ENCODE measurements around the gene C1QTNF5.

The C1QTNF5 gene

DNA sequence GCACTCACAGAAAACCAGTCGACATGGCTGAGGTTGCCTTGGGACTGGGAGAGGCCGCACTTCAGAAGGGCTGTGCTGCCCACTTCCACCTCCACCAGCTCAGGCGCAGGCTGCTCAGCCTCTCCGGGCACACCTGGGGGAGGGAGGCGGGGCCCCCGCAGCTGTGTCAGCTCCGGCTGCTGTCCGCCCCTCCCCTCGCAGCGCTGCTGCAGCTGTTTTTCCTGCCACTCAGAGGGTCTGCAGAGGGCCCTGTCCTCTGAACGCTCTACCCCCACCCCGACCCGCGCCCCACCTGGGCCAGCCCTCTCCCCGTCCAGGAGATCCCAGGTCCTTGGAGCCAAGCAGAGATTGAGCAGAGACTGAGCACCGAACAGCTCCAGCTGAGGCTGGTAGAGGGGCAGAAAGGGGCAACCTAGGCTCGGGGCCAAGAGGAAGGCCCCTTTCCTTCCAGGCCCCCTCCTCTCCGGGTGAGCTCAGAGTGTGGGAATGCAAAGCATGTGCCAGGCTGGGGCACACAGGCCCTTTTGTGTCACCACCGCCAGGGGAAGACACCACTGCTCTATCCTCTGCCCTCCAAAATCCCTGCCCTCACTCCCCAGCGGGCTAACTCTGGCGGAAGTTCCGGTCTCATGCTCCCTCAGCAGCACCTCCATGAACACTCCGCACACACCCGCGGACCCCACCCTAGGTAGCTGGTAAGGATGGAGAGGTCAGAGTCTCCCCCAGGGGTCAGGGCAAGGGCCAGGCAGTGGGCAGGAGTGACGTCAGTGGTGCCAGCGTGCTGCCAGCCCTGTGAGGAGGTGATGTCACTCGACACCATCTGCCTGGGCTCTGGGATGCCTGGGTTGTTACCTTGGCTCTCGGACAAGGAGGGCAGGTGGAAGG is 25.3 kb downstream of the C1QTNF5 start (continued):
- TF ChIP-seq, protein P1, sequence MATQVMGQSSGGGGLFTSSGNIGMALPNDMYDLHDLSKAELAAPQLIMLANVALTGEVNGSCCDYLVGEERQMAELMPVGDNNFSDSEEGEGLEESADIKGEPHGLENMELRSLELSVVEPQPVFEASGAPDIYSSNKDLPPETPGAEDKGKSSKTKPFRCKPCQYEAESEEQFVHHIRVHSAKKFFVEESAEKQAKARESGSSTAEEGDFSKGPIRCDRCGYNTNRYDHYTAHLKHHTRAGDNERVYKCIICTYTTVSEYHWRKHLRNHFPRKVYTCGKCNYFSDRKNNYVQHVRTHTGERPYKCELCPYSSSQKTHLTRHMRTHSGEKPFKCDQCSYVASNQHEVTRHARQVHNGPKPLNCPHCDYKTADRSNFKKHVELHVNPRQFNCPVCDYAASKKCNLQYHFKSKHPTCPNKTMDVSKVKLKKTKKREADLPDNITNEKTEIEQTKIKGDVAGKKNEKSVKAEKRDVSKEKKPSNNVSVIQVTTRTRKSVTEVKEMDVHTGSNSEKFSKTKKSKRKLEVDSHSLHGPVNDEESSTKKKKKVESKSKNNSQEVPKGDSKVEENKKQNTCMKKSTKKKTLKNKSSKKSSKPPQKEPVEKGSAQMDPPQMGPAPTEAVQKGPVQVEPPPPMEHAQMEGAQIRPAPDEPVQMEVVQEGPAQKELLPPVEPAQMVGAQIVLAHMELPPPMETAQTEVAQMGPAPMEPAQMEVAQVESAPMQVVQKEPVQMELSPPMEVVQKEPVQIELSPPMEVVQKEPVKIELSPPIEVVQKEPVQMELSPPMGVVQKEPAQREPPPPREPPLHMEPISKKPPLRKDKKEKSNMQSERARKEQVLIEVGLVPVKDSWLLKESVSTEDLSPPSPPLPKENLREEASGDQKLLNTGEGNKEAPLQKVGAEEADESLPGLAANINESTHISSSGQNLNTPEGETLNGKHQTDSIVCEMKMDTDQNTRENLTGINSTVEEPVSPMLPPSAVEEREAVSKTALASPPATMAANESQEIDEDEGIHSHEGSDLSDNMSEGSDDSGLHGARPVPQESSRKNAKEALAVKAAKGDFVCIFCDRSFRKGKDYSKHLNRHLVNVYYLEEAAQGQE (tag by site-specific recombination; IDR thresholded peaks at IDR 0.05), result no peak
- TF ChIP-seq ZIC2 (tag by site-specific recombination; IDR thresholded peaks at IDR 0.05), result 0 out of 2 replicates have a peak, but pooled peaks have one; percentile 17
- TF ChIP-seq, protein P2, sequence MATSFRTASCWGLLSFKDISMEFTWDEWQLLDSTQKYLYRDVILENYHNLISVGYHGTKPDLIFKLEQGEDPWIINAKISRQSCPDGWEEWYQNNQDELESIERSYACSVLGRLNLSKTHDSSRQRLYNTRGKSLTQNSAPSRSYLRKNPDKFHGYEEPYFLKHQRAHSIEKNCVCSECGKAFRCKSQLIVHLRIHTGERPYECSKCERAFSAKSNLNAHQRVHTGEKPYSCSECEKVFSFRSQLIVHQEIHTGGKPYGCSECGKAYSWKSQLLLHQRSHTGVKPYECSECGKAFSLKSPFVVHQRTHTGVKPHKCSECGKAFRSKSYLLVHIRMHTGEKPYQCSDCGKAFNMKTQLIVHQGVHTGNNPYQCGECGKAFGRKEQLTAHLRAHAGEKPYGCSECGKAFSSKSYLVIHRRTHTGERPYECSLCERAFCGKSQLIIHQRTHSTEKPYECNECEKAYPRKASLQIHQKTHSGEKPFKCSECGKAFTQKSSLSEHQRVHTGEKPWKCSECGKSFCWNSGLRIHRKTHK (tag by site-specific recombination; IDR thresholded peaks at IDR 0.05), result no peak
- TF ChIP-seq ZFHX2 (tag by site-specific recombination; conservative IDR thresholded peaks at IDR 0.05), result 0 out of 2 replicates have a peak, but pooled peaks have one; percentile 13
- TF ChIP-seq, protein P3, sequence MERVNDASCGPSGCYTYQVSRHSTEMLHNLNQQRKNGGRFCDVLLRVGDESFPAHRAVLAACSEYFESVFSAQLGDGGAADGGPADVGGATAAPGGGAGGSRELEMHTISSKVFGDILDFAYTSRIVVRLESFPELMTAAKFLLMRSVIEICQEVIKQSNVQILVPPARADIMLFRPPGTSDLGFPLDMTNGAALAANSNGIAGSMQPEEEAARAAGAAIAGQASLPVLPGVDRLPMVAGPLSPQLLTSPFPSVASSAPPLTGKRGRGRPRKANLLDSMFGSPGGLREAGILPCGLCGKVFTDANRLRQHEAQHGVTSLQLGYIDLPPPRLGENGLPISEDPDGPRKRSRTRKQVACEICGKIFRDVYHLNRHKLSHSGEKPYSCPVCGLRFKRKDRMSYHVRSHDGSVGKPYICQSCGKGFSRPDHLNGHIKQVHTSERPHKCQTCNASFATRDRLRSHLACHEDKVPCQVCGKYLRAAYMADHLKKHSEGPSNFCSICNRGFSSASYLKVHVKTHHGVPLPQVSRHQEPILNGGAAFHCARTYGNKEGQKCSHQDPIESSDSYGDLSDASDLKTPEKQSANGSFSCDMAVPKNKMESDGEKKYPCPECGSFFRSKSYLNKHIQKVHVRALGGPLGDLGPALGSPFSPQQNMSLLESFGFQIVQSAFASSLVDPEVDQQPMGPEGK (tag by site-specific recombination; IDR thresholded peaks at IDR 0.05), result 0 out of 2 replicates have a peak, but pooled peaks have one; percentile 14
- TF ChIP-seq ZNF837 (tag by site-specific recombination; IDR thresholded peaks at IDR 0.05), result no peak

DNA sequence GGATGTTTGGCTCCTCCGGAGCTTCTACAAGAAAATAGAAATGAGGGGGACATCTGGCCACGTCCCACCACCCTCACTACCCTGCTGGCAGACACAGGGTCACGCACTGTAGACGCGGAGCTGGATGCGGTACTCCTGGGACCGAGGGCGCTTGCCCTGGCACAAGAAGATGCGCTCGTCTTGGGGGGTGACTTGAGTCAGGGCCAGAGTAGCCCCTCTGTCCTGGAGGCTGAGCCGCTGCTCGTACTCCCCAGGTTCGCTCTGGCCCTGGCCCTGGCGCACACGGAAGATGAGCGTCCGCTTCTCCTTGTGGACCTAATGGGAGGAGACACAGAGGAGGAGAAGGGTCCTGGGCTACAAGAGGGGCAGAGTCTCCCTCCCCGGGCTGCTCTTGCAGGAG is 26.0 kb downstream of the C1QTNF5 start:
- no peak overlapping the region for H3K27ac ChIP-seq (ENCODE audit: extremely low read depth, low read depth, low read length)
- H3K4me3 ChIP-seq (ENCODE audit: low read depth, low read length), result no peak overlapping the region
- H3K4me1 ChIP-seq (ENCODE audit: control insufficient read depth, insufficient read depth, low read length), result no peaks in the 10 kb centered on the region
- ChIA-PET POLR2A (interaction anchor here (0.6 to 4.4 kb wide), 4 partner anchors 7 to 213 kb away, joined by 3 to 35 read pairs (median 11); partner anchors contain the start of gene CBL), CTCF (interaction anchor here (0.7 to 15.8 kb wide), 4 partner anchors 9 to 60 kb away, joined by 3 to 151 read pairs (median 10); partner anchors contain the start of gene C1QTNF5)
- H3K9me3 ChIP-seq (ENCODE audit: control insufficient read depth, insufficient read depth, low read depth, low read length), result no peaks in the 10 kb centered on the region
- H3K36me3 ChIP-seq (ENCODE audit: control insufficient read depth in 2 of 2, insufficient read depth in 1 of 2, low read length in 2 of 2), result peaks cover 0 to 44% of the 10 kb centered on the region in 2 experiments; a peak in 2 of 3 replicates
- TF ChIP-seq ZNF558 (tag by site-specific recombination; IDR thresholded peaks at IDR 0.05) (no peak), ZNF660 (tag by site-specific recombination; IDR thresholded peaks at IDR 0.05) (no peak), ZBTB7A (tag by site-specific recombination; IDR thresholded peaks at IDR 0.05; ENCODE audit: low read depth) (no peak), KLF9 (tag by site-specific recombination; IDR thresholded peaks at IDR 0.05; ENCODE audit: low read depth) (no peak), ZNF843 (tag by site-specific recombination; IDR thresholded peaks at IDR 0.05) (no peak), REPIN1 (tag by site-specific recombination; IDR thresholded peaks at IDR 0.05; ENCODE audit: low read depth) (no peak), ZNF785 (tag by site-specific recombination; IDR thresholded peaks at IDR 0.05) (no peak), ZNF549 (tag by site-specific recombination; IDR thresholded peaks at IDR 0.05) (no peak)
- TF ChIP-seq, protein P4, sequence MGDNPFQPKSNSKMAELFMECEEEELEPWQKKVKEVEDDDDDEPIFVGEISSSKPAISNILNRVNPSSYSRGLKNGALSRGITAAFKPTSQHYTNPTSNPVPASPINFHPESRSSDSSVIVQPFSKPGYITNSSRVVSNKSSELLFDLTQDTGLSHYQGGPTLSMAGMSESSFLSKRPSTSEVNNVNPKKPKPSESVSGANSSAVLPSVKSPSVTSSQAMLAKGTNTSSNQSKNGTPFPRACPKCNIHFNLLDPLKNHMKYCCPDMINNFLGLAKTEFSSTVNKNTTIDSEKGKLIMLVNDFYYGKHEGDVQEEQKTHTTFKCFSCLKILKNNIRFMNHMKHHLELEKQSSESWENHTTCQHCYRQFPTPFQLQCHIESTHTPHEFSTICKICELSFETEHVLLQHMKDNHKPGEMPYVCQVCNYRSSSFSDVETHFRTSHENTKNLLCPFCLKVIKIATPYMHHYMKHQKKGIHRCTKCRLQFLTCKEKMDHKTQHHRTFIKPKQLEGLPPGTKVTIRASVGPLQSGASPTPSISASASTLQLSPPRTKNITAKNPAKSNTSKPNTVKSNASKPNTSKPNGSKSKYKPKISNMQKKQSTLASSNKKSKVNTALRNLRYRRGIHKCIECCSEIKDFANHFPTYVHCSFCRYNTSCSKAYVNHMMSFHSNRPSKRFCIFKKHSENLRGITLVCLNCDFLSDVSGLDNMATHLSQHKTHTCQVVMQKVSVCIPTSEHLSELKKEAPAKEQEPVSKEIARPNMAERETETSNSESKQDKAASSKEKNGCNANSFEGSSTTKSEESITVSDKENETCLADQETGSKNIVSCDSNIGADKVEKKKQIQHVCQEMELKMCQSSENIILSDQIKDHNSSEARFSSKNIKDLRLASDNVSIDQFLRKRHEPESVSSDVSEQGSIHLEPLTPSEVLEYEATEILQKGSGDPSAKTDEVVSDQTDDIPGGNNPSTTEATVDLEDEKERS (tag by site-specific recombination; IDR thresholded peaks at IDR 0.05), result no peak
- TF ChIP-seq, protein P5, sequence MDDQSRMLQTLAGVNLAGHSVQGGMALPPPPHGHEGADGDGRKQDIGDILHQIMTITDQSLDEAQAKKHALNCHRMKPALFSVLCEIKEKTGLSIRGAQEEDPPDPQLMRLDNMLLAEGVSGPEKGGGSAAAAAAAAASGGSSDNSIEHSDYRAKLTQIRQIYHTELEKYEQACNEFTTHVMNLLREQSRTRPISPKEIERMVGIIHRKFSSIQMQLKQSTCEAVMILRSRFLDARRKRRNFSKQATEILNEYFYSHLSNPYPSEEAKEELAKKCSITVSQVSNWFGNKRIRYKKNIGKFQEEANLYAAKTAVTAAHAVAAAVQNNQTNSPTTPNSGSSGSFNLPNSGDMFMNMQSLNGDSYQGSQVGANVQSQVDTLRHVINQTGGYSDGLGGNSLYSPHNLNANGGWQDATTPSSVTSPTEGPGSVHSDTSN (CRISPR knock-in tag; IDR thresholded peaks at IDR 0.05), result no peak
- TF ChIP-seq, protein P6, sequence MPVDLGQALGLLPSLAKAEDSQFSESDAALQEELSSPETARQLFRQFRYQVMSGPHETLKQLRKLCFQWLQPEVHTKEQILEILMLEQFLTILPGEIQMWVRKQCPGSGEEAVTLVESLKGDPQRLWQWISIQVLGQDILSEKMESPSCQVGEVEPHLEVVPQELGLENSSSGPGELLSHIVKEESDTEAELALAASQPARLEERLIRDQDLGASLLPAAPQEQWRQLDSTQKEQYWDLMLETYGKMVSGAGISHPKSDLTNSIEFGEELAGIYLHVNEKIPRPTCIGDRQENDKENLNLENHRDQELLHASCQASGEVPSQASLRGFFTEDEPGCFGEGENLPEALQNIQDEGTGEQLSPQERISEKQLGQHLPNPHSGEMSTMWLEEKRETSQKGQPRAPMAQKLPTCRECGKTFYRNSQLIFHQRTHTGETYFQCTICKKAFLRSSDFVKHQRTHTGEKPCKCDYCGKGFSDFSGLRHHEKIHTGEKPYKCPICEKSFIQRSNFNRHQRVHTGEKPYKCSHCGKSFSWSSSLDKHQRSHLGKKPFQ (tag by site-specific recombination; IDR thresholded peaks at IDR 0.05), result no peak
- TF ChIP-seq, protein P7, sequence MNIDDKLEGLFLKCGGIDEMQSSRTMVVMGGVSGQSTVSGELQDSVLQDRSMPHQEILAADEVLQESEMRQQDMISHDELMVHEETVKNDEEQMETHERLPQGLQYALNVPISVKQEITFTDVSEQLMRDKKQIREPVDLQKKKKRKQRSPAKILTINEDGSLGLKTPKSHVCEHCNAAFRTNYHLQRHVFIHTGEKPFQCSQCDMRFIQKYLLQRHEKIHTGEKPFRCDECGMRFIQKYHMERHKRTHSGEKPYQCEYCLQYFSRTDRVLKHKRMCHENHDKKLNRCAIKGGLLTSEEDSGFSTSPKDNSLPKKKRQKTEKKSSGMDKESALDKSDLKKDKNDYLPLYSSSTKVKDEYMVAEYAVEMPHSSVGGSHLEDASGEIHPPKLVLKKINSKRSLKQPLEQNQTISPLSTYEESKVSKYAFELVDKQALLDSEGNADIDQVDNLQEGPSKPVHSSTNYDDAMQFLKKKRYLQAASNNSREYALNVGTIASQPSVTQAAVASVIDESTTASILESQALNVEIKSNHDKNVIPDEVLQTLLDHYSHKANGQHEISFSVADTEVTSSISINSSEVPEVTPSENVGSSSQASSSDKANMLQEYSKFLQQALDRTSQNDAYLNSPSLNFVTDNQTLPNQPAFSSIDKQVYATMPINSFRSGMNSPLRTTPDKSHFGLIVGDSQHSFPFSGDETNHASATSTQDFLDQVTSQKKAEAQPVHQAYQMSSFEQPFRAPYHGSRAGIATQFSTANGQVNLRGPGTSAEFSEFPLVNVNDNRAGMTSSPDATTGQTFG (tag by site-specific recombination; IDR thresholded peaks at IDR 0.05; ENCODE audit: borderline replicate concordance), result no peak
